ENCODE measurements around the gene ENSA.

DNA sequence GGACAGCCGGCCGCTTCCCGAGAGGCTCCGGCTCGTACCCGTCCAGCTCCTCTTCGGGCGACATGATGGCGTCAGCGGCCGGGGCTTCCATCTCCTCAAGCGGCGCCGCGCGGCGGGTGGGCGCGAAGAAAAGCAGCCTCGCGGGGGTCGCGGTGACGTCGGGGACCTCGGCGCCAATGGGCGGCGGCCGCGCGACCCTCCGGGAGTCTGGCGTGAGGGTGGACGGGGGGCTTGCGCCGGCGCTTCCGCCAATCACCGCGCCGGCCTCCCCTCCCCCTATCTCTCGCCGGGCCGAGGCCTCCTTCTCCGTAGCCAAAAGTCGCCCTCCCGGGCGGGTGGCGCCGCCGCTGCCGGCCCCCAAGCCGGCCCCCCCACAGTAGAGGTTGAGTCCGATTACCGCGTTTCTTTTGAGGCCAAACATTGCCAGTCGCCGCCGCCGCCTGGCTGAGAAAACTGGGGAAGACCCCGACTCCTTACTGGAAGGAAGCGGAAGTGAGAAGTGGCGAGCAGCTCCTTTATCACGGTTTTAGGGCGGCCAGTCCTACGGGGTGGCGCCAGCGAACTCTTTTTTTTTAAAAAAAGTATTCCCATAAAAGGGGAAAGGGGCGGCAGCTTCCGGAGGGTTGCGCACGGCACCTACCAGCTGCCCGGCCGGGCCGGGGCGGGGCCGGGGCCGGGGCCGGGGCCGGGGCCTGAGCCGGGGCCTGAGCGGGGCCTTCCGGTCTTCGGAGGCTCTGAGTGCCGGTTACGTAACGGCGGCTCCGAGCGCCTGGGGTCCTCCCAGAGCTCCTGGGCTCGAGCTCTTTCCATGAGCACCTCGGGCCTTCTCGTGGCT lies 50.1 kb downstream of the ENSA start, which contains the start of gene MCL1:
- peak; percentile 98 for TF ChIP-seq POLR2A (IDR thresholded peaks at IDR 0.05)
- peak in 1 of 4 donors; percentile 13 for TF ChIP-seq CTCF (IDR thresholded peaks at IDR 0.05)

All from right lobe of liver (tissue), 4 donors.